ENCODE data around the gene CIB4.

DNA sequence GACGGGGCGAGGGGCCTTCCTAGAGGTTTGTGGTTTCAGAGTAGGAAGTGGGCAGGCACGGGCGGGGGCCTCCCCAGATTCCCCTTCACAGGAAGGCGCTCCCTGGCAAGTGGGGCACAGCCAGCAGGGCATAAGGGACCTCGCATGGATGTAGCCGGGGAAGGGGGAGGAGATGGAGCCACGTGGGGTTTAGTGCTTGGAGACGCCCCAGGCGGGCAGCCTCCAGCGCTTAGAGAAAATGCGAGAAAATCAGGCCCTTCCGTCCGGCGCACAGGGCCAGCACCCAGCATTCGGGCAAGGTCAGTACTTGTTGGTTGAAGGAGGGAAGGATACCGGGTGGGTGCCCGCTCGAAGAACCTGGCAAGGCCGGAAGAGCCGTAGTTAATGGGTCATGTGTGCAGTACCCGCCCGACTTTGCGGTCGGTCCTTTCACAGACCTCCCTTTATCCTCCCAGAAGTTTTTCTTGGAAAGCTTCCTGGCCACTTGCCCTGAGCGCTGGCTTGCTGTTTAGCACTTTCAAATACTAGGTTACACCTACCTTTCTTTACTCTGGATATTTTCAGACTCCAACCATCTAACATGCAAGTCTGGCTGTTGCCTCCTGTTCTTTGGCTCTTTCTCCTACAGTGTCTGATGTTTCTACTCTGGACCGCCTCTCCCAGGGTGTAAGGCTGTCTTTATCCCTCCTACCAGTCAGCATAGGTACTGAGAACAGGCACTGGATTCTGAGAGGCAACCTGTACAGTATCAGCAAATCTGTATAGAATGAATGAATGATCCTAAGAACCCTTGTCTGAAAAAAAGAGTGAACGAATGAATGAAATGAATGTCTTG is 78.1 kb downstream of the CIB4 start:
- no peak for TF ChIP-seq POLR2AphosphoS5 (IDR thresholded peaks at IDR 0.05; ENCODE audit: low read depth, low read length)
- TF ChIP-seq SIN3A (IDR thresholded peaks at IDR 0.05; ENCODE audit: borderline replicate concordance, insufficient read depth, low read length): no peak
- TF ChIP-seq, protein P1, sequence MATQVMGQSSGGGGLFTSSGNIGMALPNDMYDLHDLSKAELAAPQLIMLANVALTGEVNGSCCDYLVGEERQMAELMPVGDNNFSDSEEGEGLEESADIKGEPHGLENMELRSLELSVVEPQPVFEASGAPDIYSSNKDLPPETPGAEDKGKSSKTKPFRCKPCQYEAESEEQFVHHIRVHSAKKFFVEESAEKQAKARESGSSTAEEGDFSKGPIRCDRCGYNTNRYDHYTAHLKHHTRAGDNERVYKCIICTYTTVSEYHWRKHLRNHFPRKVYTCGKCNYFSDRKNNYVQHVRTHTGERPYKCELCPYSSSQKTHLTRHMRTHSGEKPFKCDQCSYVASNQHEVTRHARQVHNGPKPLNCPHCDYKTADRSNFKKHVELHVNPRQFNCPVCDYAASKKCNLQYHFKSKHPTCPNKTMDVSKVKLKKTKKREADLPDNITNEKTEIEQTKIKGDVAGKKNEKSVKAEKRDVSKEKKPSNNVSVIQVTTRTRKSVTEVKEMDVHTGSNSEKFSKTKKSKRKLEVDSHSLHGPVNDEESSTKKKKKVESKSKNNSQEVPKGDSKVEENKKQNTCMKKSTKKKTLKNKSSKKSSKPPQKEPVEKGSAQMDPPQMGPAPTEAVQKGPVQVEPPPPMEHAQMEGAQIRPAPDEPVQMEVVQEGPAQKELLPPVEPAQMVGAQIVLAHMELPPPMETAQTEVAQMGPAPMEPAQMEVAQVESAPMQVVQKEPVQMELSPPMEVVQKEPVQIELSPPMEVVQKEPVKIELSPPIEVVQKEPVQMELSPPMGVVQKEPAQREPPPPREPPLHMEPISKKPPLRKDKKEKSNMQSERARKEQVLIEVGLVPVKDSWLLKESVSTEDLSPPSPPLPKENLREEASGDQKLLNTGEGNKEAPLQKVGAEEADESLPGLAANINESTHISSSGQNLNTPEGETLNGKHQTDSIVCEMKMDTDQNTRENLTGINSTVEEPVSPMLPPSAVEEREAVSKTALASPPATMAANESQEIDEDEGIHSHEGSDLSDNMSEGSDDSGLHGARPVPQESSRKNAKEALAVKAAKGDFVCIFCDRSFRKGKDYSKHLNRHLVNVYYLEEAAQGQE (IDR thresholded peaks at IDR 0.05; ENCODE audit: insufficient read depth in 1 of 2, low read depth in 2 of 2, low read length in 2 of 2): no peak
- TF ChIP-seq TAF1 (IDR thresholded peaks at IDR 0.05; ENCODE audit: borderline replicate concordance, insufficient read depth, low read length): no peak
